Measurements from ENCODE around the gene PTCD3.

GRCh38 chr2:86065512-86065911 is 40.5 kb upstream of the PTCD3 start:
- TF ChIP-seq CTCF (conservative IDR thresholded peaks at IDR 0.05; ENCODE audit: low read length) = no peak
- TF ChIP-seq EZH2phosphoT487 (IDR thresholded peaks at IDR 0.05; ENCODE audit: borderline replicate concordance) = no peak

Measured in Loucy (cell line).